ENCODE data around the gene DMBX1. TPM values are rescaled to one million over a fixed set of nuclear protein-coding genes. Genes with fewer than 3 reads are reported as not detected.

Gene DMBX1
- total RNA-seq, 1 experiment from 2014 or later, result 2.3 TPM

- H3K14ac ChIP-seq (ENCODE audit: insufficient read depth, low read length), result no peak overlapping the region
- no peak overlapping the region for H3K56ac ChIP-seq (ENCODE audit: insufficient read length, low read depth, low read length)
- Mint-ChIP-seq H3K4me3 (no peak overlapping the region; a peak in 1 of 5 replicates), H3K27ac (no peak overlapping the region), H3K27me3 (ENCODE audit: low read depth) (peaks cover 99% of the 10 kb centered on the region), H3K9me3 (peaks cover 0 to 3% of the 10 kb centered on the region in 2 experiments; a peak in 1 of 5 replicates), H3K36me3 (ENCODE audit: insufficient read depth in 1 of 3, low read depth in 3 of 3) (no peaks in the 10 kb centered on the region), H3K4me1 (peaks cover 51 to 79% of the 10 kb centered on the region in 2 experiments)
- H3K23me2 ChIP-seq (ENCODE audit: insufficient read length, low read depth, low read length, poor library complexity, severe bottlenecking), result peaks cover 4% of the 10 kb centered on the region
- no peak overlapping the region for H2AK5ac ChIP-seq (ENCODE audit: insufficient read length, low read length)
- no peak for TF ChIP-seq CTCF (conservative IDR thresholded peaks at IDR 0.05)
- H3K9ac ChIP-seq (ENCODE audit: extremely low read depth, insufficient read length, low read length), result no peak overlapping the region
- H2BK12ac ChIP-seq (ENCODE audit: insufficient read length, low read depth, low read length), result no peak overlapping the region
- H4K91ac ChIP-seq (ENCODE audit: insufficient read length, low read depth, low read length), result no peak overlapping the region
- H3K27ac ChIP-seq (ENCODE audit: insufficient read length, low read depth, low read length), result no peak overlapping the region
- H4K5ac ChIP-seq (ENCODE audit: insufficient read length, low read depth, low read length), result no peak overlapping the region
- peaks cover 8% of the 10 kb centered on the region; the same call in 1 of the 2 replicates for H3K27me3 ChIP-seq (ENCODE audit: insufficient read depth, low read length)
- no peak overlapping the region for H3T11ph ChIP-seq (ENCODE audit: low read length)
- DNase-seq, result no peak
- no peak overlapping the region for H3K23ac ChIP-seq (ENCODE audit: insufficient read length, low read depth, low read length)
- no peaks in the 10 kb centered on the region for H3K79me1 ChIP-seq (ENCODE audit: insufficient read depth, low read depth, low read length, poor library complexity, severe bottlenecking)
- H4K20me1 ChIP-seq (ENCODE audit: control insufficient read depth, insufficient read depth, insufficient read length), result no peaks in the 10 kb centered on the region
- no peak overlapping the region for H2BK120ac ChIP-seq (ENCODE audit: low read depth, low read length, poor library complexity, severe bottlenecking)
- H4K8ac ChIP-seq (replicated peaks; ENCODE audit: insufficient read length, low read depth, low read length), result no peak overlapping the region
- H3K4ac ChIP-seq (ENCODE audit: low read depth, low read length), result no peak overlapping the region
- H2BK5ac ChIP-seq (ENCODE audit: insufficient read length, low read length), result no peak overlapping the region
- H2BK20ac ChIP-seq (ENCODE audit: low read depth, low read length, poor library complexity, severe bottlenecking), result no peak overlapping the region
- H3K9me3 ChIP-seq (ENCODE audit: control insufficient read depth, low read depth, low read length), result no peaks in the 10 kb centered on the region
- no peak overlapping the region for H2BK15ac ChIP-seq (ENCODE audit: low read depth, low read length)
- H3K18ac ChIP-seq (ENCODE audit: insufficient read length, low read depth, low read length), result no peak overlapping the region
- WGBS (ENCODE audit: extremely low coverage, insufficient read length, low lambda C conversion rate), result no CpG with 5 or more reads among the region's 11 CpGs
- no peak overlapping the region for H3K4me2 ChIP-seq (ENCODE audit: insufficient read depth, insufficient read length, low read length)
- peaks cover 4% of the 10 kb centered on the region; the same call in 1 of the 2 replicates for H3K4me1 ChIP-seq (ENCODE audit: insufficient read depth, low read length)
- H3K79me2 ChIP-seq (ENCODE audit: insufficient read depth, low read length), result no peaks in the 10 kb centered on the region
- H2AFZ ChIP-seq (ENCODE audit: low read length), result no peak overlapping the region
Measured at GRCh38 chr1:46461017-46461808, 28.4 kb upstream of the DMBX1 start.
